ENCODE data around the gene CNEP1R1.

The CNEP1R1 gene

GRCh38 chr16:50024684-50025536, at the start of gene CNEP1R1:
TSS of gene CNEP1R1 (plus strand) at chr16:50025225. CDS start at chr16:50025316, 91 bp downstream.
- H3K9me3 Mint-ChIP-seq = no peaks in the 10 kb centered on the region
- peak within 1 kb of the TSS; percentile 98 for H3K4me3 Mint-ChIP-seq
- DNase-seq (ENCODE audit: low spot score) = peak; percentile 93
- peaks cover 18% of the 10 kb centered on the region for H3K4me1 Mint-ChIP-seq (ENCODE audit: low read depth)
- peaks cover 15% of the 10 kb centered on the region for H3K36me3 Mint-ChIP-seq (ENCODE audit: low read depth)
- peaks cover 12% of the 10 kb centered on the region for H3K27me3 Mint-ChIP-seq (ENCODE audit: low read depth)
- H3K27ac Mint-ChIP-seq = peak within 1 kb of the TSS; percentile 91

GRCh38 chr16:49977427-49977826, 47.6 kb upstream of the CNEP1R1 start:
- H3K4me1 Mint-ChIP-seq (ENCODE audit: low read depth) = no peaks in the 10 kb centered on the region
- no peaks in the 10 kb centered on the region for H3K9me3 Mint-ChIP-seq
- H3K27ac Mint-ChIP-seq = no peak overlapping the region
- H3K27me3 Mint-ChIP-seq (ENCODE audit: low read depth) = no peaks in the 10 kb centered on the region
- no peak overlapping the region for H3K4me3 Mint-ChIP-seq
- DNase-seq (ENCODE audit: low spot score) = no peak
- H3K36me3 Mint-ChIP-seq (ENCODE audit: low read depth) = no peaks in the 10 kb centered on the region

GRCh38 chr16:49978569-49979326, 46.3 kb upstream of the CNEP1R1 start:
- Mint-ChIP-seq H3K9me3 (no peaks in the 10 kb centered on the region), H3K4me1 (ENCODE audit: low read depth) (no peaks in the 10 kb centered on the region), H3K27ac (no peak overlapping the region), H3K4me3 (no peak overlapping the region), H3K36me3 (ENCODE audit: low read depth) (no peaks in the 10 kb centered on the region), H3K27me3 (ENCODE audit: low read depth) (no peaks in the 10 kb centered on the region)
- DNase-seq (ENCODE audit: low spot score) = no peak

GRCh38 chr16:49980166-49980565, 44.9 kb upstream of the CNEP1R1 start:
- DNase-seq (ENCODE audit: low spot score) = no peak
- H3K4me1 Mint-ChIP-seq (ENCODE audit: low read depth) = no peaks in the 10 kb centered on the region

GRCh38 chr16:49986351-49987124, 38.5 kb upstream of the CNEP1R1 start:
- H3K4me1 Mint-ChIP-seq (ENCODE audit: low read depth) = peaks cover 11% of the 10 kb centered on the region
- no peaks in the 10 kb centered on the region for H3K9me3 Mint-ChIP-seq
- H3K27ac Mint-ChIP-seq = no peak overlapping the region
- DNase-seq (ENCODE audit: low spot score) = no peak
- no peak overlapping the region for H3K4me3 Mint-ChIP-seq
- no peaks in the 10 kb centered on the region for H3K27me3 Mint-ChIP-seq (ENCODE audit: low read depth)
- H3K36me3 Mint-ChIP-seq (ENCODE audit: low read depth) = no peaks in the 10 kb centered on the region

More at GRCh38 chr16:49980166-49980565, 44.9 kb upstream of the CNEP1R1 start:
- Mint-ChIP-seq H3K27me3 (ENCODE audit: low read depth) (no peaks in the 10 kb centered on the region), H3K9me3 (no peaks in the 10 kb centered on the region), H3K4me3 (no peak overlapping the region), H3K27ac (no peak overlapping the region), H3K36me3 (ENCODE audit: low read depth) (no peaks in the 10 kb centered on the region)

GRCh38 chr16:49987381-49987780, 37.6 kb upstream of the CNEP1R1 start:
- DNase-seq (ENCODE audit: low spot score) = no peak
- H3K4me1 Mint-ChIP-seq (ENCODE audit: low read depth) = peaks cover 11% of the 10 kb centered on the region
- no peaks in the 10 kb centered on the region for H3K27me3 Mint-ChIP-seq (ENCODE audit: low read depth)
- H3K27ac Mint-ChIP-seq = no peak overlapping the region
- H3K36me3 Mint-ChIP-seq (ENCODE audit: low read depth) = no peaks in the 10 kb centered on the region
- H3K4me3 Mint-ChIP-seq = no peak overlapping the region
- no peaks in the 10 kb centered on the region for H3K9me3 Mint-ChIP-seq

GRCh38 chr16:49992825-49993224, 32.2 kb upstream of the CNEP1R1 start:
- peaks cover 11% of the 10 kb centered on the region for H3K27me3 Mint-ChIP-seq (ENCODE audit: low read depth)
- peaks cover 9% of the 10 kb centered on the region for H3K4me1 Mint-ChIP-seq (ENCODE audit: low read depth)
- no peaks in the 10 kb centered on the region for H3K9me3 Mint-ChIP-seq
- H3K27ac Mint-ChIP-seq = no peak overlapping the region
- DNase-seq (ENCODE audit: low spot score) = no peak
- H3K4me3 Mint-ChIP-seq = no peak overlapping the region
- no peaks in the 10 kb centered on the region for H3K36me3 Mint-ChIP-seq (ENCODE audit: low read depth)

- Mint-ChIP-seq H3K36me3 (ENCODE audit: low read depth) (no peaks in the 10 kb centered on the region), H3K27ac (no peak overlapping the region), H3K27me3 (ENCODE audit: low read depth) (peaks cover 11% of the 10 kb centered on the region)
Observed at GRCh38 chr16:49993579-49993978, 31.4 kb upstream of the CNEP1R1 start.

GRCh38 chr16:49994006-49994405, 31.0 kb upstream of the CNEP1R1 start:
- Mint-ChIP-seq H3K9me3 (no peaks in the 10 kb centered on the region), H3K4me1 (ENCODE audit: low read depth) (peaks cover 2% of the 10 kb centered on the region), H3K36me3 (ENCODE audit: low read depth) (no peaks in the 10 kb centered on the region), H3K27ac (no peak overlapping the region), H3K4me3 (no peak overlapping the region), H3K27me3 (ENCODE audit: low read depth) (peaks cover 11% of the 10 kb centered on the region)
- no peak for DNase-seq (ENCODE audit: low spot score)

More at GRCh38 chr16:49993579-49993978, 31.4 kb upstream of the CNEP1R1 start:
- no peak for DNase-seq (ENCODE audit: low spot score)
- peaks cover 5% of the 10 kb centered on the region for H3K4me1 Mint-ChIP-seq (ENCODE audit: low read depth)
- no peak overlapping the region for H3K4me3 Mint-ChIP-seq
- H3K9me3 Mint-ChIP-seq = no peaks in the 10 kb centered on the region

GRCh38 chr16:49995720-49996119, 29.3 kb upstream of the CNEP1R1 start:
- Mint-ChIP-seq H3K36me3 (ENCODE audit: low read depth) (no peaks in the 10 kb centered on the region), H3K27me3 (ENCODE audit: low read depth) (peaks cover 12% of the 10 kb centered on the region), H3K27ac (no peak overlapping the region), H3K9me3 (no peaks in the 10 kb centered on the region), H3K4me3 (no peak overlapping the region), H3K4me1 (ENCODE audit: low read depth) (peaks cover 1% of the 10 kb centered on the region)
- DNase-seq (ENCODE audit: low spot score) = no peak

- Mint-ChIP-seq H3K4me3 (no peak overlapping the region), H3K27me3 (ENCODE audit: low read depth) (peaks cover 20% of the 10 kb centered on the region), H3K9me3 (no peaks in the 10 kb centered on the region), H3K4me1 (ENCODE audit: low read depth) (peaks cover 1% of the 10 kb centered on the region), H3K36me3 (ENCODE audit: low read depth) (no peaks in the 10 kb centered on the region), H3K27ac (no peak overlapping the region)
- no peak for DNase-seq (ENCODE audit: low spot score)
Observed at GRCh38 chr16:49997721-49998251, 27.2 kb upstream of the CNEP1R1 start.

- Mint-ChIP-seq H3K36me3 (ENCODE audit: low read depth) (no peaks in the 10 kb centered on the region), H3K4me3 (no peak overlapping the region), H3K9me3 (no peaks in the 10 kb centered on the region), H3K27ac (no peak overlapping the region), H3K27me3 (ENCODE audit: low read depth) (peaks cover 23% of the 10 kb centered on the region), H3K4me1 (ENCODE audit: low read depth) (peaks cover 1% of the 10 kb centered on the region)
- no peak for DNase-seq (ENCODE audit: low spot score)
Observed at GRCh38 chr16:49998991-49999390, 26.0 kb upstream of the CNEP1R1 start.

- H3K4me1 Mint-ChIP-seq (ENCODE audit: low read depth) = peaks cover 1% of the 10 kb centered on the region
- no peak overlapping the region for H3K27ac Mint-ChIP-seq
- H3K27me3 Mint-ChIP-seq (ENCODE audit: low read depth) = peaks cover 23% of the 10 kb centered on the region
- no peak for DNase-seq (ENCODE audit: low spot score)
- no peaks in the 10 kb centered on the region for H3K36me3 Mint-ChIP-seq (ENCODE audit: low read depth)
- no peak overlapping the region for H3K4me3 Mint-ChIP-seq
- H3K9me3 Mint-ChIP-seq = no peaks in the 10 kb centered on the region
Observed at GRCh38 chr16:50001144-50001543, 23.9 kb upstream of the CNEP1R1 start.

All from T-helper 2 cell treated with Interferon-gamma antibody and Interleukin-4, amounts not matched to agents 5 μg/mL and 100 μg/mL, for 36 hours (primary cell).